Measurements from ENCODE around the gene DTX3.

DNA sequence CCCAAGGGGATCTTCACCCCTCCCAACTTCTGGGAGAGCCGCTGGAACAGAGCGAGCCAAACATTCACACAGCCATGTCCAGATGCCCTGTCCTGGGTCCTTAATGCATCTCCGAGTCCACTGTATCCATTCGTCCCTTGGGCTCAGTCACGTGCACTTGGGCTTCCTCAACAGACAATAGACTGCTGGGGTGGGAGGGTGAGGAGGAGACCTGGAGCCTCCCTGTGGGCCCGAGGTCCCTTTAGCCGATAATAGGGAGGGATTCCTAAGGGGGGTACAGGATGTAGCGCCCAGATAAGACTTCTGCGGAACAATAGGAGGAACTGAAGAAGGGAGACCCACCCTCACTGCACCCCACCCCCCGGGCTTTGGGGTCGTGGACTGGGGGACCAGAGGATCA is 13.3 kb downstream of the DTX3 start:
- TF ChIP-seq, protein P1, sequence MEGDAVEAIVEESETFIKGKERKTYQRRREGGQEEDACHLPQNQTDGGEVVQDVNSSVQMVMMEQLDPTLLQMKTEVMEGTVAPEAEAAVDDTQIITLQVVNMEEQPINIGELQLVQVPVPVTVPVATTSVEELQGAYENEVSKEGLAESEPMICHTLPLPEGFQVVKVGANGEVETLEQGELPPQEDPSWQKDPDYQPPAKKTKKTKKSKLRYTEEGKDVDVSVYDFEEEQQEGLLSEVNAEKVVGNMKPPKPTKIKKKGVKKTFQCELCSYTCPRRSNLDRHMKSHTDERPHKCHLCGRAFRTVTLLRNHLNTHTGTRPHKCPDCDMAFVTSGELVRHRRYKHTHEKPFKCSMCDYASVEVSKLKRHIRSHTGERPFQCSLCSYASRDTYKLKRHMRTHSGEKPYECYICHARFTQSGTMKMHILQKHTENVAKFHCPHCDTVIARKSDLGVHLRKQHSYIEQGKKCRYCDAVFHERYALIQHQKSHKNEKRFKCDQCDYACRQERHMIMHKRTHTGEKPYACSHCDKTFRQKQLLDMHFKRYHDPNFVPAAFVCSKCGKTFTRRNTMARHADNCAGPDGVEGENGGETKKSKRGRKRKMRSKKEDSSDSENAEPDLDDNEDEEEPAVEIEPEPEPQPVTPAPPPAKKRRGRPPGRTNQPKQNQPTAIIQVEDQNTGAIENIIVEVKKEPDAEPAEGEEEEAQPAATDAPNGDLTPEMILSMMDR (IDR thresholded peaks at IDR 0.05 in 4 of 5, conservative IDR thresholded peaks at IDR 0.05 in 1 of 5), result no peak
- no peak for TF ChIP-seq POLR2A (IDR thresholded peaks at IDR 0.05)

Data from gastrocnemius medialis (tissue), 4 donors.